ENCODE data around the gene KLF9. TPM values are rescaled to one million over a fixed set of nuclear protein-coding genes. Genes with fewer than 3 reads are reported as not detected.

The KLF9 gene
- total RNA-seq, 1 experiment from 2014 or later: 1.0 TPM

- TF ChIP-seq MLX (CRISPR knock-in tag; IDR thresholded peaks at IDR 0.05) (no peak), JAZF1 (CRISPR knock-in tag; IDR thresholded peaks at IDR 0.05) (no peak), ZBTB21 (CRISPR knock-in tag; IDR thresholded peaks at IDR 0.05; ENCODE audit: borderline replicate concordance) (no peak)
- TF ChIP-seq, protein P1, sequence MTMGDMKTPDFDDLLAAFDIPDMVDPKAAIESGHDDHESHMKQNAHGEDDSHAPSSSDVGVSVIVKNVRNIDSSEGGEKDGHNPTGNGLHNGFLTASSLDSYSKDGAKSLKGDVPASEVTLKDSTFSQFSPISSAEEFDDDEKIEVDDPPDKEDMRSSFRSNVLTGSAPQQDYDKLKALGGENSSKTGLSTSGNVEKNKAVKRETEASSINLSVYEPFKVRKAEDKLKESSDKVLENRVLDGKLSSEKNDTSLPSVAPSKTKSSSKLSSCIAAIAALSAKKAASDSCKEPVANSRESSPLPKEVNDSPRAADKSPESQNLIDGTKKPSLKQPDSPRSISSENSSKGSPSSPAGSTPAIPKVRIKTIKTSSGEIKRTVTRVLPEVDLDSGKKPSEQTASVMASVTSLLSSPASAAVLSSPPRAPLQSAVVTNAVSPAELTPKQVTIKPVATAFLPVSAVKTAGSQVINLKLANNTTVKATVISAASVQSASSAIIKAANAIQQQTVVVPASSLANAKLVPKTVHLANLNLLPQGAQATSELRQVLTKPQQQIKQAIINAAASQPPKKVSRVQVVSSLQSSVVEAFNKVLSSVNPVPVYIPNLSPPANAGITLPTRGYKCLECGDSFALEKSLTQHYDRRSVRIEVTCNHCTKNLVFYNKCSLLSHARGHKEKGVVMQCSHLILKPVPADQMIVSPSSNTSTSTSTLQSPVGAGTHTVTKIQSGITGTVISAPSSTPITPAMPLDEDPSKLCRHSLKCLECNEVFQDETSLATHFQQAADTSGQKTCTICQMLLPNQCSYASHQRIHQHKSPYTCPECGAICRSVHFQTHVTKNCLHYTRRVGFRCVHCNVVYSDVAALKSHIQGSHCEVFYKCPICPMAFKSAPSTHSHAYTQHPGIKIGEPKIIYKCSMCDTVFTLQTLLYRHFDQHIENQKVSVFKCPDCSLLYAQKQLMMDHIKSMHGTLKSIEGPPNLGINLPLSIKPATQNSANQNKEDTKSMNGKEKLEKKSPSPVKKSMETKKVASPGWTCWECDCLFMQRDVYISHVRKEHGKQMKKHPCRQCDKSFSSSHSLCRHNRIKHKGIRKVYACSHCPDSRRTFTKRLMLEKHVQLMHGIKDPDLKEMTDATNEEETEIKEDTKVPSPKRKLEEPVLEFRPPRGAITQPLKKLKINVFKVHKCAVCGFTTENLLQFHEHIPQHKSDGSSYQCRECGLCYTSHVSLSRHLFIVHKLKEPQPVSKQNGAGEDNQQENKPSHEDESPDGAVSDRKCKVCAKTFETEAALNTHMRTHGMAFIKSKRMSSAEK (CRISPR knock-in tag; IDR thresholded peaks at IDR 0.05; ENCODE audit: borderline replicate concordance): no peak
Measured at GRCh38 chr9:70385426-70385825, 29.0 kb downstream of the KLF9 start (continued).

GRCh38 chr9:70382709-70383605 lies 31.5 kb downstream of the KLF9 start:
- no peak for DNase-seq (ENCODE audit: low spot score)
- POLR2A ChIA-PET: no interaction called here

More at GRCh38 chr9:70382709-70383605, 31.5 kb downstream of the KLF9 start:
- TF ChIP-seq PREB (CRISPR knock-in tag; IDR thresholded peaks at IDR 0.05; ENCODE audit: borderline replicate concordance): no peak
- TF ChIP-seq SP1 (CRISPR knock-in tag; conservative IDR thresholded peaks at IDR 0.05): no peak
- TF ChIP-seq GRHL2 (CRISPR knock-in tag; IDR thresholded peaks at IDR 0.05; ENCODE audit: insufficient replicate concordance, severe bottlenecking): no peak
- TF ChIP-seq ZNF671 (CRISPR knock-in tag; IDR thresholded peaks at IDR 0.05): no peak
- TF ChIP-seq NFYB (CRISPR knock-in tag; conservative IDR thresholded peaks at IDR 0.05; ENCODE audit: low read depth): no peak
- no peak for TF ChIP-seq ATF3 (CRISPR knock-in tag; conservative IDR thresholded peaks at IDR 0.05)
- no peak for TF ChIP-seq HMGXB4 (CRISPR knock-in tag; IDR thresholded peaks at IDR 0.05)
- H3K27me3 Mint-ChIP-seq (ENCODE audit: low read depth): no peaks in the 10 kb centered on the region
- CTCF ChIA-PET: no interaction called here
- H3K4me1 Mint-ChIP-seq: peaks cover 14% of the 10 kb centered on the region
- no peak for ATAC-seq
- H3K36me3 Mint-ChIP-seq: no peaks in the 10 kb centered on the region
- no peak overlapping the region for H3K27ac Mint-ChIP-seq
- no peak overlapping the region for H3K4me3 Mint-ChIP-seq
- H3K9me3 Mint-ChIP-seq: no peaks in the 10 kb centered on the region

Data from WTC11 (cell line).